HepG2 (cell line): ENCODE measurements around the gene E2F3. TPM values are rescaled to one million over a fixed set of nuclear protein-coding genes. Genes with fewer than 3 reads are reported as not detected.

Source experiments
- ATAC-seq: fragments of 200-7000 bp; cut with Tn5 transposase; 3 replicates; pipeline ENCODE4 v1.9.1; 2020; ENCODE audit warnings: mild to moderate bottlenecking, moderate library complexity
- BruUV-seq: library from RNA; stranded (reverse); fragments of 400-500 nt; replicated peaks from 2 replicates; lab custom pipeline; 2021; lab: Mats Ljungman, UMichigan
- CTCF ChIA-PET: fragments of 300-600 bp; formaldehyde crosslinking; extraction: SDS; loops from one replicate; lab custom pipeline; 2021; ENCODE audit warnings: low total read pairs, inconsistent platforms, low intra/inter-chr PET ratio; lab: Yijun Ruan, JAX
- POLR2A ChIA-PET: fragments of 350-600 bp; sonication (Branson Sonifier 250); formaldehyde crosslinking; loops from one replicate; lab custom pipeline; 2020; ENCODE audit warnings: antibody characterized with exemption, inconsistent platforms; lab: Yijun Ruan, JAX
- DNase-seq: peaks from one replicate; pipeline ENCODE4 v3.0.0-alpha.2; 2015; ENCODE audit warnings: low spot score
- FAIRE-seq: peaks from 3 replicates; lab custom pipeline; 2011; peaks lifted over from hg19 to GRCh38; lab: Jason Lieb, UNC
- H2AFZ ChIP-seq: one replicate; pipeline ENCODE4 v1.6.1; 2011; ENCODE audit warnings: low read length, inconsistent platforms
- H3K27ac ChIP-seq: fragments of 300-600 bp; 3 replicates; pipeline ENCODE4 v1.8.0; 2011; ENCODE audit warnings: mixed run types, mild to moderate bottlenecking, mixed read lengths, low read length, inconsistent platforms; ENCODE audit not compliant: insufficient read depth; ENCODE audit errors: extremely low read length
- H3K27me3 ChIP-seq, 2 experiments: fragments of 200-600 bp in 1 of 2; 2 replicates in 1 of 2; 3 replicates in 1 of 2; pipeline versions ENCODE4 v1.6.0 to v1.8.0; 2011; ENCODE audit warnings: low read length in 2 of 2, mild to moderate bottlenecking in 2 of 2, moderate library complexity in 2 of 2, inconsistent platforms in 1 of 2; ENCODE audit not compliant: insufficient read depth in 2 of 2, control insufficient read depth in 1 of 2
- H3K36me3 ChIP-seq, 2 experiments: fragments of 200-600 bp in 1 of 2; replicated peaks in 1 of 2; 2 replicates in 1 of 2; 3 replicates in 1 of 2; pipeline versions ENCODE4 v1.5.1 to v1.8.0; 2011; ENCODE audit warnings: low read length in 2 of 2, inconsistent platforms in 1 of 2; ENCODE audit not compliant: insufficient read depth in 2 of 2, control insufficient read depth in 1 of 2
- H3K4me1 ChIP-seq: 2 replicates; pipeline ENCODE4 v1.5.1; 2012; ENCODE audit warnings: low read length, inconsistent platforms; ENCODE audit not compliant: insufficient read depth
- H3K4me2 ChIP-seq: 2 replicates; pipeline ENCODE4 v1.6.0; 2011; ENCODE audit warnings: low read depth, low read length, inconsistent platforms
- H3K4me3 ChIP-seq, 3 experiments: fragments of 200-600 bp in 1 of 3; sonication (generic), shearing (Covaris generic) in 1 of 3; replicated peaks in 1 of 3; 2 replicates each; pipeline ENCODE4 v1.5.1; 2011 to 2016; ENCODE audit warnings: low read length in 3 of 3, inconsistent platforms in 2 of 3, low read depth in 2 of 3, mild to moderate bottlenecking in 2 of 3, control low read depth in 1 of 3, mixed read lengths in 1 of 3; ENCODE audit not compliant: insufficient read depth in 1 of 3
- H3K79me2 ChIP-seq: one replicate; pipeline ENCODE4 v1.6.1; 2011; ENCODE audit warnings: low read length, inconsistent platforms; ENCODE audit not compliant: insufficient read depth
- H3K9ac ChIP-seq: 2 replicates; pipeline ENCODE4 v1.6.0; 2011; ENCODE audit warnings: mild to moderate bottlenecking, low read depth, low read length, inconsistent platforms; ENCODE audit not compliant: insufficient read depth
- H3K9me3 ChIP-seq: 2 replicates; pipeline ENCODE4 v1.5.1; 2012; ENCODE audit warnings: mild to moderate bottlenecking, low read length
- H4K20me1 ChIP-seq: 2 replicates; pipeline ENCODE4 v1.6.0; 2011; ENCODE audit warnings: inconsistent platforms, mild to moderate bottlenecking, low read length, moderate library complexity; ENCODE audit not compliant: insufficient read depth
- BCL6 ChIP-seq: IDR thresholded peaks from 2 replicates; pipeline ENCODE4 v1.6.1; 2016; ENCODE audit warnings: missing genetic modification reagents, missing compliant biosample characterization
- BRD4 ChIP-seq: sonication (generic); formaldehyde crosslinking; IDR thresholded peaks from 2 replicates; pipeline ENCODE4 v1.4.0; 2020; ENCODE audit warnings: missing genetic modification reagents
- CBFB ChIP-seq: sonication (generic); formaldehyde crosslinking; IDR thresholded peaks from 2 replicates; pipeline ENCODE4 v1.4.0; 2020; ENCODE audit warnings: missing genetic modification reagents
- GATA4 ChIP-seq: sonication (generic); IDR thresholded peaks from 2 replicates; pipeline ENCODE4 v1.6.1; 2016; ENCODE audit warnings: antibody characterized with exemption, low read depth, borderline replicate concordance
- RFXANK ChIP-seq: IDR thresholded peaks from 2 replicates; pipeline ENCODE4 v1.6.1; 2016
- RNF219 ChIP-seq: sonication (generic); formaldehyde crosslinking; IDR thresholded peaks from 2 replicates; pipeline ENCODE4 v1.5.0; 2020; ENCODE audit warnings: mild to moderate bottlenecking, missing genetic modification reagents
- SALL1 ChIP-seq: sonication (generic); formaldehyde crosslinking; IDR thresholded peaks from 2 replicates; pipeline ENCODE4 v1.8.0; 2022; ENCODE audit warnings: mild to moderate bottlenecking, missing genetic modification reagents
- THAP11 ChIP-seq: IDR thresholded peaks from 2 replicates; pipeline ENCODE4 v1.6.1; 2016; ENCODE audit warnings: missing biosample characterization, missing genetic modification reagents
- ZBTB44 ChIP-seq: sonication (generic); formaldehyde crosslinking; IDR thresholded peaks from 2 replicates; pipeline ENCODE4 v1.4.0; 2020; ENCODE audit warnings: missing genetic modification reagents
- ZFX ChIP-seq: sonication (generic); formaldehyde crosslinking; IDR thresholded peaks from 2 replicates; pipeline ENCODE4 v1.4.0; 2020; ENCODE audit warnings: mild to moderate bottlenecking, low read depth, missing genetic modification reagents, moderate library complexity
- ZNF225 ChIP-seq: sonication (generic); formaldehyde crosslinking; IDR thresholded peaks from 2 replicates; pipeline ENCODE4 v1.4.0; 2020; ENCODE audit warnings: mild to moderate bottlenecking, missing genetic modification reagents
- ZNF24 ChIP-seq: fragments of 450-650 bp; IDR thresholded peaks from 2 replicates; pipeline ENCODE4 v1.6.1; 2017; ENCODE audit warnings: antibody characterized with exemption, mild to moderate bottlenecking
- ZNF562 ChIP-seq: sonication (generic); formaldehyde crosslinking; IDR thresholded peaks from 2 replicates; pipeline ENCODE4 v1.8.0; 2022; ENCODE audit warnings: missing genetic modification reagents, borderline replicate concordance
- ZNF678 ChIP-seq: sonication (generic); formaldehyde crosslinking; IDR thresholded peaks from 2 replicates; pipeline ENCODE4 v1.4.0; 2020; ENCODE audit warnings: mild to moderate bottlenecking, missing genetic modification reagents
- WGBS: methylation state at CpG from one replicate; pipeline ENCODE4 v1.1.6; 2017; ENCODE audit warnings: low lambda C conversion rate; 5-methylcytosine and 5-hydroxymethylcytosine counted together
- in situ Hi-C: cut with HindIII; loops from 2 replicates; pipeline ENCODE4 v1.10.0; 2017; ENCODE audit warnings: low pct_unique_long_range_greater_than_20kb; ENCODE audit not compliant: extremely low pct_ligation_motif_present
- intact Hi-C: fragments of 100-400 bp; cut with micrococcal nuclease; formaldehyde crosslinking; loops from one replicate; pipeline ENCODE4 v1.10.0; 2022; ENCODE audit not compliant: unreplicated experiment
- polyA plus RNA-seq, 8 experiments: library from polyadenylated mRNA; depleted of rRNA in 3 of 8; stranded (reverse) in 7 of 8; unstranded in 1 of 8; fragments of >200 nt; fragmentation: Illumina TruSeq in 4 of 8; extraction: Trizol in 4 of 8; gene quantifications; 2 replicates each; pipeline versions ENCODE4 v1.2.1 to v1.2.3, GENCODE V29; 2011 to 2016; ENCODE audit warnings: low read depth in 4 of 8, missing spikeins in 1 of 8, mixed read lengths in 1 of 8; ENCODE audit not compliant: insufficient read depth in 1 of 8
- total RNA-seq, 5 experiments: library from RNA; depleted of rRNA; stranded (reverse); fragments of >200 nt; fragmentation: Illumina TruSeq; extraction: Trizol; gene quantifications; 2 replicates each; pipeline ENCODE4 v1.2.3, GENCODE V29; 2016; ENCODE audit warnings: low read depth in 1 of 5

Gene E2F3
- total and polyA plus RNA-seq, 2 of the 13 experiments (the other 11 are each of a cell fraction or from before 2014, with no cell fraction given): 8.5 to 12.7 TPM

- H3K27me3 ChIP-seq: peaks cover 0 to 5% of the 10 kb centered on the region in 2 experiments; a peak in 1 of 5 replicates
- H3K4me2 ChIP-seq: no peak overlapping the region
- no peaks in the 10 kb centered on the region for H4K20me1 ChIP-seq
- peaks cover 20% of the 10 kb centered on the region for H3K79me2 ChIP-seq
- BruUV-seq: no TSS peak
- H3K4me1 ChIP-seq: peaks cover 35% of the 10 kb centered on the region
- no peak overlapping the region for H3K9ac ChIP-seq
- H3K9me3 ChIP-seq: no peaks in the 10 kb centered on the region
- CTCF ChIA-PET: no interaction called here
- 95% methylated on average over 1 of the region's 1 CpG for WGBS
- no peaks in the 10 kb centered on the region for H3K36me3 ChIP-seq
- no peak for TF ChIP-seq ZNF678
- TF ChIP-seq ZNF24: peak; percentile 78; the same call in 1 of the 2 replicates
- intact Hi-C loops: no loop called here
- H3K27ac ChIP-seq: no peak overlapping the region
- in situ Hi-C loops: no loop called here
- POLR2A ChIA-PET: no interaction called here
- no peak overlapping the region for H2AFZ ChIP-seq
- FAIRE-seq: no peak
- ATAC-seq: no peak
- no peak overlapping the region for H3K4me3 ChIP-seq
- DNase-seq: no peak
Measured at GRCh38 chr6:20532881-20533280, 131.2 kb downstream of the E2F3 start.

GRCh38 chr6:20533746-20534294 is 132.1 kb downstream of the E2F3 start:
- peak overlapping the region; percentile 84 to 91 (median 86) for H3K4me3 ChIP-seq
- in situ Hi-C loops: no loop called here
- FAIRE-seq: peak; percentile 12
- BruUV-seq: TSS peak; percentile 94
- H3K9me3 ChIP-seq: no peaks in the 10 kb centered on the region
- ChIA-PET POLR2A (interaction anchor here (2.0 kb wide), 1 partner anchor 130 kb away, joined by 7 read pairs; no protein-coding TSS in a partner anchor), CTCF (no interaction called here)
- H3K9ac ChIP-seq: peak overlapping the region; percentile 86
- peaks cover 0 to 5% of the 10 kb centered on the region in 2 experiments; a peak in 1 of 5 replicates for H3K27me3 ChIP-seq
- 46% methylated on average over 6 of the region's 6 CpGs for WGBS
- H3K36me3 ChIP-seq: no peaks in the 10 kb centered on the region; a peak in 1 of 5 replicates
- peaks cover 30% of the 10 kb centered on the region for H3K4me1 ChIP-seq
- H2AFZ ChIP-seq: peak overlapping the region; percentile 91
- no peaks in the 10 kb centered on the region for H4K20me1 ChIP-seq
- peak overlapping the region; percentile 74 for H3K4me2 ChIP-seq
- no peak for ATAC-seq
- H3K79me2 ChIP-seq: peaks cover 28% of the 10 kb centered on the region
- H3K27ac ChIP-seq: peak overlapping the region; percentile 84
- DNase-seq: no peak
- intact Hi-C loops: loop anchor here (1.0 kb wide), 1 partner anchor 133 kb away; the partner anchor contains the start of gene E2F3
- TF ChIP-seq ZNF562 (CRISPR knock-in tag) (no peak), ZBTB44 (0 out of 2 replicates have a peak, but pooled peaks have one; percentile 3), RNF219 (CRISPR knock-in tag) (no peak), ZNF225 (CRISPR knock-in tag) (no peak), THAP11 (CRISPR knock-in tag) (no peak), BCL6 (CRISPR knock-in tag) (no peak), SALL1 (CRISPR knock-in tag) (no peak), BRD4 (CRISPR knock-in tag) (no peak), RFXANK (0 out of 2 replicates have a peak, but pooled peaks have one; percentile 18), ZFX (CRISPR knock-in tag) (no peak), CBFB (CRISPR knock-in tag) (no peak), GATA4 (no peak)
